ENCODE measurements around the gene DDX10. TPM values are rescaled to one million over a fixed set of nuclear protein-coding genes. Genes with fewer than 3 reads are reported as not detected.

Gene DDX10
- total and polyA plus RNA-seq, 2 experiments from 2014 or later: 32.4 to 37.8 TPM

DNA sequence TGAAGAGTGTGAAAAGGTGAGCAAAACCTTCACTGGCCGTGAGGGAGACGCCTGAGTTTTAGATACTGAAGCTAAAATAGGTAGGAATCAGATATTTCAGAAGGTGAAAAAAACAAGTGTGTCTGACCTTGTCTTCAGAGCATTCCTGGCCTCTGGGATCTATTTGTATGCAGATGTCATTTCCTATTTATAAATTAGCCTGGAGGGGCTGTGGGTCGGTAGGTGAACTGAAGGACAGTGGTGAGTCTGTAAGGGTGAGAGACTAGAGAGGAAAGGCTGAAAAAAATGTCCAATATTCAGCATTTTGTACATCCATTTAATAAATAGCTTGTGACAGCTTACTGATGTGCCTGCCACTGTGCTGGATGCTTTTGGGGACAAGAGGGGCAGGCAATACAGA, 302.1 kb downstream of the DDX10 start:
- peaks cover 4% of the 10 kb centered on the region for H3K27me3 Mint-ChIP-seq (ENCODE audit: insufficient read depth, low read depth, poor library complexity)
- H3K4me1 Mint-ChIP-seq: peaks cover 17% of the 10 kb centered on the region
- H3K36me3 ChIP-seq (ENCODE audit: insufficient read depth): no peaks in the 10 kb centered on the region
- H3K4me3 ChIP-seq: no peak overlapping the region
- no peak for DNase-seq (ENCODE audit: low spot score)
- no peaks in the 10 kb centered on the region for H3F3A ChIP-seq (replicated peaks; ENCODE audit: low read depth)
- peak; percentile 45 for ATAC-seq
- no peak overlapping the region for H3K27ac Mint-ChIP-seq
- peaks cover 19% of the 10 kb centered on the region for H3K4me1 ChIP-seq (ENCODE audit: insufficient read depth)
- H4K20me1 ChIP-seq (replicated peaks; ENCODE audit: insufficient read depth): no peaks in the 10 kb centered on the region
- peaks cover 14% of the 10 kb centered on the region; the same call in 1 of the 2 replicates for H3K9me2 ChIP-seq (ENCODE audit: insufficient read depth)
- H3K27me3 ChIP-seq (ENCODE audit: insufficient read depth): no peaks in the 10 kb centered on the region
- H3K36me3 Mint-ChIP-seq (ENCODE audit: low read depth): no peaks in the 10 kb centered on the region
- H3K4me3 Mint-ChIP-seq: no peak overlapping the region
- no peaks in the 10 kb centered on the region for H3K79me2 ChIP-seq (replicated peaks; ENCODE audit: insufficient read depth)
- peak overlapping the region; percentile 33; the same call in 1 of the 2 replicates for H3K4me2 ChIP-seq
- no peaks in the 10 kb centered on the region; the same call in 2 of the 3 replicates for H3K9me3 Mint-ChIP-seq
- no peak for TF ChIP-seq EZH2 (IDR thresholded peaks at IDR 0.05; ENCODE audit: low read depth, unreplicated experiment)
- TF ChIP-seq EZH2phosphoT487 (IDR thresholded peaks at IDR 0.05; ENCODE audit: unreplicated experiment): no peak
- no peak for TF ChIP-seq JUNB (IDR thresholded peaks at IDR 0.05; ENCODE audit: unreplicated experiment)
- no peak for TF ChIP-seq POLR2AphosphoS5 (IDR thresholded peaks at IDR 0.05; ENCODE audit: low read depth)
- TF ChIP-seq ZNF462 (CRISPR knock-in tag; IDR thresholded peaks at IDR 0.05): no peak
- TF ChIP-seq CTCF (conservative IDR thresholded peaks at IDR 0.05; ENCODE audit: low read depth in 2 of 2): no peak
- TF ChIP-seq STAT1 (IDR thresholded peaks at IDR 0.05; ENCODE audit: unreplicated experiment): no peak
- TF ChIP-seq ZNF331 (CRISPR knock-in tag; IDR thresholded peaks at IDR 0.05; ENCODE audit: low read depth): no peak
- no peak overlapping the region for H2AFZ ChIP-seq
- H3K27ac ChIP-seq (ENCODE audit: low read depth): no peak overlapping the region
